ENCODE data around the gene MEX3D.
"Not testable (repeated sequence)": the region's sequence is repeated elsewhere in the genome, so short reads cannot be mapped to it uniquely, and the experiment has no call there.

Gene MEX3D

DNA sequence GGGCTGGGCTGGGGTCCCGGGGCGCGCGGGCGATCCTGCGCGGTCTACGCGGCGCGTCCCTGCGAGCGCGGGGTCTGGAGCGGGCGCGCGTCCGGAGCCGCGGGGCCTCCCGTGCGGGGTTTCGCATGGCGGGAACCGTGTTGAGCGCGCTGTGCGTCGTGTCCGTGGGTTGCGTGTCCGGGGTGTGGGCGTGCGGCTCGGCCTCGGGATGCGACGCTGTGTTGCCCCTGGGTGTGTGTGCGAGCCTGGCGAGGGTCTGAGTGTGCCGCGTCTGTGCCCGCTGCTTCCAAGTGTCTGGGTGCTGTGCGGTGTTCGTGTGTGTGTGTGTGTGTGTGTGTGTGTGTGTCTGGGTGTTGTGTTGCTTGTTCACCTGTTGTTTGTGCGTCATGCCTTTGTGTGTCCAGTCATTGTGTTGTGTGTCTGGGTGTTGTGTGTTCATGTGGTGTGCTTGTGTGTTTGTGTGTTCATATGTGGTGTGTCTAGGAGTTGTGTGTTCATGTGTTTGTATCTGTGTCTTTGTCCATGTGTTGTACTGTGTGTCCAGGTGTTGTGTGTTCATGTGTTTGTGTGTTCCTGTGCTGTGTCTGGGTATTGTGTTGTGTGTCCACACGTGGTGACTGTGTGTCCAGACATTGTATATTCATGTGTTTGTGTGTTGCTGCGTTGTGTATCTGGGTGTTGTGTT lies 43.7 kb downstream of the MEX3D start:
- Histone ChIP-seq H3K9ac (no peak overlapping the region), H3K4me3 (no peak overlapping the region), H4K20me1 (no peaks in the 10 kb centered on the region), H3K27ac (no peak overlapping the region), H3K27me3 (peaks cover 28% of the 10 kb centered on the region), H3K4me2 (no peak overlapping the region), H3K36me3 (no peaks in the 10 kb centered on the region), H3K9me3 (no peaks in the 10 kb centered on the region), H3K4me1 (peaks cover 27% of the 10 kb centered on the region)
- no peak for TF ChIP-seq Cebpa-rat (IDR thresholded peaks at IDR 0.05)

DNA sequence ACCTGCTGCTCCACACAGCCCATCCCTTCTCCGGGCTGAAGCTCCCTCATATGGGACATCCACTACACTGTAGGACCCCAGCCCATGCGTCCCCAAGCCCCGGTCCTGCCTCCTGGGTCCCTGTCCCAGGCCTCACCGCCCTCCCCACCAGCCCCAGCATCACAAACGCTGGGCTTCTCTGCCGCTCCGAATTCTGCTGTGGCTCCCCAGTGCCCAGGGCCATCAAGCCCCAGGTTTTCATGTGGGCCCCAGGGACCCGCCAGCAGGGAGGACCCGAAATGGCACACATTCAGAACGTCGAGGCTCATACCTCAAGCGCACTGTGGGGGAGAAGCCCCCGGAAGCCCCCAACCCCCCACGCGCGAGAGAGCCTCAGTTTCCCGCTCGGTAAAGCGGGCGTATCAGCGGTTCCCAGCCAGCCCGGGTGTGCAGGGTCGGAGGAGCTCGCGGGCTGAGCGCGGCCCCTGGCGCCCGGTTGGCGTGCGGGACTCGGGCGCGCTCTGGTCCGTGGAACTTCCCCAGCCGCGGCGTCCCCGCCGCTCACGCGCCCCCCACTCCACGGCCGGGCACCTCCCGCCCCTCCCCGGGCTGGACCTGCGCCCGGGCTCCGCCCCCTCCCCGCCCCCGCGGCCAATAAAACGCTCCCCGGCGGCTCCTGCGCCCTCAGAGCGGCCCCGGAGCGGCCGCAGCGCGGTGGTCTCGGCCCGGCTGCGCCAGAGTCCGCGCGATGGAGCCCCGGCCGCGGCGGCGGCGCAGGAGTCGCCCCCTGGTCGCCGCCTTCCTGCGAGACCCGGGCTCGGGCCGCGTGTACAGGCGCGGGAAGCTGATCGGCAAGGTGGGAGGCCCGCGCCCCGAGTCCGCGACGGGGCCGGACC lies 44.5 kb downstream of the MEX3D start, which contains the start of gene PLK5:
PLK5 (plus strand) TSS at position 666 of the 875 bp plus-strand sequence. CDS start 2,920 bp downstream, outside the sequence.
- H3K4me1 ChIP-seq = peaks cover 27% of the 10 kb centered on the region
- H3K4me3 ChIP-seq = no peak within 1 kb of the TSS
- no peak within 1 kb of the TSS for H3K27ac ChIP-seq
- H3K27me3 ChIP-seq = peaks cover 28% of the 10 kb centered on the region
- no peak within 1 kb of the TSS for H3K9ac ChIP-seq
- TF ChIP-seq Cebpa-rat (IDR thresholded peaks at IDR 0.05) = no peak
- H3K4me2 ChIP-seq = no peak within 1 kb of the TSS
- H3K9me3 ChIP-seq = no peaks in the 10 kb centered on the region
- H3K36me3 ChIP-seq = no peaks in the 10 kb centered on the region
- H4K20me1 ChIP-seq = no peaks in the 10 kb centered on the region

DNA sequence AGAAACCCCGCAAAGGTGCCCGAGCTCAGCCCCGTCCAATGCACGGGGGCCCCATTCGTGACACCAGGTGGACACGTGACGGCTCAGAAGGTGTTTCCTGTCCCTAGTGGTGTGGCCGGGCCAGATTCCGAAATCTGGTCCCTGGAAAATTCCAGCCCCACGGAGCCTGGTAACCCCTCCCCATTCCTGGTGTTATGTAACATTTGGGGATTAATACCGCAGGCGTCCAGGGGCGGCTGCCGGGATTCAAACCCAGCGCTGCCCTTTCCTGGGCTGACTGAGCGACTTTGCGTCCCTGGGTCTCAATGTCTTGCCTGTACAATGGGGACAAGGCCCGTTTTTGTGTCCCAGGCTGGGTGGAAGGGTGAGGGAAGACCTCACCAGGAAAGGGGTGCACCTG lies 45.3 kb downstream of the MEX3D start:
- Histone ChIP-seq H3K9ac (no peak overlapping the region), H3K27me3 (peaks cover 28% of the 10 kb centered on the region), H4K20me1 (no peaks in the 10 kb centered on the region), H3K36me3 (no peaks in the 10 kb centered on the region), H3K9me3 (no peaks in the 10 kb centered on the region), H3K4me1 (peaks cover 27% of the 10 kb centered on the region), H3K4me2 (peak overlapping the region; percentile 2; the same call in 1 of the 2 replicates), H3K27ac (no peak overlapping the region), H3K4me3 (no peak overlapping the region)
- no peak for TF ChIP-seq Cebpa-rat (IDR thresholded peaks at IDR 0.05)

DNA sequence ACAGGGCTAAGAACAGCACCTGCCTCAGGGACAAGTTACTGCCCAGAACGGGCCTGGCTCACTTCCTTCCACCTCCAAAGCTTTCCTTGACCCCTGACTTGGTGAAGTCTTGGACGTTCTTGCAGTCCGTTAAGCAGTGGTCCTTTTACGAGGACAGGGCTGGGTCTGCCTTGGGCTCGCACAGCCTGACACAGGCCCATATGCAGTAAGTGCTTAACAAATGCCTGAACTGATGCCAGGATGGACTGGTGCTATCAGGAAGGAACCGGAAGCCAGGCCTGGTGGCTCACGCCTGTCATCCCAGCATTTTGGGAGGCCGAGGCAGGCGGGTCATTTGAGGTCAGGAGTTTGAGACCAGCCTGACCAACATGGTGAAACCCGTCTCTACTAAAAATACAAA lies 46.1 kb downstream of the MEX3D start:
- H3K9ac ChIP-seq = no peak overlapping the region
- peaks cover 27% of the 10 kb centered on the region for H3K4me1 ChIP-seq
- TF ChIP-seq Cebpa-rat (IDR thresholded peaks at IDR 0.05) = no peak
- peak overlapping the region; percentile 74 for H3K4me2 ChIP-seq
- no peaks in the 10 kb centered on the region for H3K9me3 ChIP-seq
- no peak overlapping the region for H3K27ac ChIP-seq
- no peak overlapping the region for H3K4me3 ChIP-seq
- H3K27me3 ChIP-seq = peaks cover 28% of the 10 kb centered on the region
- H3K36me3 ChIP-seq = no peaks in the 10 kb centered on the region
- no peaks in the 10 kb centered on the region for H4K20me1 ChIP-seq

DNA sequence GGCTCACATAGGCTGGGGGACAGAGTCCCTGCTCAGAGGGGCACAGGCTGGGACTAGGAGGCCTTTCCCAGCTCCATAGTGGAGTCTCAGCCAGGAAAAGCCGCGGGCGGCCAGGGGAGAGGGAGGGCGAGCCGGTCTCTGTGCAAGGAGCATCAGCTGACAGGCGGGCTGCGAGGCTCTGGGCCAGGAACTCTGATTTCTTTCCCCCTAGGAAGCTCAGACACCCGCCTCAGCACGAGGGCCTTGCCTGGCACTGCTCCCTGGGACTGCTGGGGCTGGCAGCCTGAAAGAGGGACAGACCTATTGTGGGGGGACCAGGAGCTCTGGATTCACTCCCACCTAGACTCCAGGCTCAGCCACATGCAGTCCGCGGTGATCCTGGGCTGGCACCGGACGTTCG lies 46.5 kb downstream of the MEX3D start:
- TF ChIP-seq Cebpa-rat (IDR thresholded peaks at IDR 0.05) = no peak
- Histone ChIP-seq H3K9ac (no peak overlapping the region), H3K4me3 (no peak overlapping the region), H3K4me1 (peaks cover 27% of the 10 kb centered on the region), H3K9me3 (no peaks in the 10 kb centered on the region), H4K20me1 (no peaks in the 10 kb centered on the region), H3K4me2 (peak overlapping the region; percentile 74), H3K27ac (no peak overlapping the region), H3K27me3 (peaks cover 28% of the 10 kb centered on the region), H3K36me3 (no peaks in the 10 kb centered on the region)

DNA sequence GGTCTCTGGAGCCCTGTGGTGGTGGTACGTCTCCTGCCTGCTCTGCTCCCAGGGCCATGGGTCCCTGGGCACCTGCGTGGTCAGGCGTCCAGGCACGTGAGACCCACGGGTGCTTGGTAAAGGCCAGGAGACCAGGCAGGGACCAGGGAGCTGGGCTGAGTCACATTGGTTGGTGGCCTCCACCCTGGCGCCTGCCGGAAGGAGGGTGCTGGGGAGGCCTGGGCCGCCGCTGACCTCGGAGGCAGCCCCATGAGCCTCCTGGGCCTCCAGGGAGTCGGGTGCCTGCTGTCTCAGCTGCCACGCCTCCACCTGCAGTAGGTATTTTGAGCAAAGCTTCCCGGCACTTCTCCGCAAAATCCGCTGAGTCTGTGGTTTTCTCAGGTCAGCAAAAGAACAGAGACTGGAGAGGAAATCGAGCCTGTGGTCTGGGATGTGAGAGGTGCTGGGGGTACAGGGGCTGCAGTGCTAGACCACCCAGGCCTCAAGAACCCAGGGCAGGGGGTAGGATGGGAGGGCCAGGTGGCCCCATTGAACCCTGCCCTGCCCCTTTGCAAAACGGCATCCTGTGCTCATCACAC lies 47.8 kb downstream of the MEX3D start:
- no peak overlapping the region for H3K4me3 ChIP-seq
- peak overlapping the region; percentile 77 for H3K4me2 ChIP-seq
- H3K36me3 ChIP-seq = no peaks in the 10 kb centered on the region
- no peaks in the 10 kb centered on the region for H3K9me3 ChIP-seq
- H3K4me1 ChIP-seq = peaks cover 27% of the 10 kb centered on the region
- H4K20me1 ChIP-seq = no peaks in the 10 kb centered on the region
- H3K9ac ChIP-seq = no peak overlapping the region
- H3K27me3 ChIP-seq = peaks cover 22% of the 10 kb centered on the region
- TF ChIP-seq Cebpa-rat (IDR thresholded peaks at IDR 0.05) = no peak
- no peak overlapping the region for H3K27ac ChIP-seq

DNA sequence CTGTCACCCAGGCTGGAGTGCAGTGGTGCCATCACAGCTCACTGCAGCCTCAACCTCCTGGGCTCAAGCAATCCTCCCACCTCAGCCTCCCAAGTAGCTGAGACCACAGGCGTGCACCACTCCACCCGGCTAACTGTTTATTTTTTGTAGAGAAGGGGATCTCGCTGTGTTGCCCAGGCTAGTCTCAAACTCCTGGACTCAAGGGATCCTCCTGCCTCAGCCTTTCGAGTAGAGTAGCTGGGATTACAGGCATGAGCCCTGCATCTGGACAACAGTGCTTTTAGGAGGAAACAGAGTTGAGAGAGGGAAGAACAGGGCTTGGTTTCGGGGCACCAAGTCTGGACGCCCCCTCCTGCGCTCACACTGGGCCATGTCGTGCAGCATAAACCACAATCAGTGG lies 48.3 kb downstream of the MEX3D start:
- H4K20me1 ChIP-seq, H3K4me3 ChIP-seq, H3K9ac ChIP-seq, H3K36me3 ChIP-seq, H3K27ac ChIP-seq, H3K9me3 ChIP-seq: not testable (repeated sequence)
- Histone ChIP-seq H3K4me1 (peaks cover 27% of the 10 kb centered on the region), H3K27me3 (peaks cover 17% of the 10 kb centered on the region), H3K4me2 (peak overlapping the region; percentile 77)

DNA sequence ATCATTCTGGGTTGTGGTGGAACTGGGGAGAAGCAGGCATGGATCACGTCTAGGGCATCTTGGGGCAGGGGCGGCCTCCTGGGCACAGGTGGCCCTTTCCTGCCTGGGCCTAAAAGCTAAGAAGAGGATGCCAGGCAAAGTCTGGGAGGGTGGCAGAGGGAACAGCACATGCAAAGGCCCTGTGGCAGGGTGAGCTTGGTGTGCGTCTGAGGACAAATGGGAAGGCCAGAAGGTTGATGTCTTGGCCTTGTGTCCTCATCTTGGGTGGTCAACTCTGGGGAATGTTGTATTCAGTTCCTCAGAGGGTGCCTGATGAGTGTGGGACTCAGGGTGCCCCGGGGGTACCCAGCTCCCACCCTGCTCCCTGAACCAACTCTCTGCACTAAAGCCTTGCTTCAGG lies 49.7 kb downstream of the MEX3D start:
- no peak for TF ChIP-seq Cebpa-rat (IDR thresholded peaks at IDR 0.05)
- no peaks in the 10 kb centered on the region for H3K36me3 ChIP-seq
- H3K4me1 ChIP-seq = peaks cover 27% of the 10 kb centered on the region
- H3K4me3 ChIP-seq = no peak overlapping the region
- no peaks in the 10 kb centered on the region for H3K9me3 ChIP-seq
- H3K4me2 ChIP-seq = no peak overlapping the region
- no peaks in the 10 kb centered on the region for H4K20me1 ChIP-seq
- H3K27ac ChIP-seq = no peak overlapping the region
- no peak overlapping the region for H3K9ac ChIP-seq
- peaks cover 12% of the 10 kb centered on the region for H3K27me3 ChIP-seq

DNA sequence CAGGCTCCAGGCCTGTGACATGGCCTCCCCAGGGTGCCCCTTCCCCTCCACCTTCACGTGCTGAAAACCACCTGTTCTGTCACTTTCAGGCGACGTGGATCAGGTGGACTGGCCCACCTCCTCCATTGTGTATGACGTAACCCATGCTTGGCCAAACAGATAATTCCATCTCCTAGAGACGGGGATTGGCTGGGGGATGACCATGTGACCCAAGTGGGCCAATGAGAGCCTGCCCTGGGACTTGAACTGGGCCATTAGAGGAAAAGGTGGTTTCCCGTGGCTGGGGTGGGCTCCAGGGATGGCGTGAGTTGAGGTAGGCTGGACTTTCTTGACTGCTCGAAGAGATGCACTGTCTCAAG lies 51.8 kb downstream of the MEX3D start:
- H3K4me2 ChIP-seq = no peak overlapping the region
- no peaks in the 10 kb centered on the region for H3K36me3 ChIP-seq
- no peak overlapping the region for H3K9ac ChIP-seq
- peaks cover 31% of the 10 kb centered on the region for H3K4me1 ChIP-seq
- peaks cover 24% of the 10 kb centered on the region for H3K27me3 ChIP-seq
- TF ChIP-seq Cebpa-rat (IDR thresholded peaks at IDR 0.05) = no peak
- H4K20me1 ChIP-seq = peaks cover 8% of the 10 kb centered on the region
- H3K4me3 ChIP-seq = no peak overlapping the region
- H3K27ac ChIP-seq = no peak overlapping the region
- no peaks in the 10 kb centered on the region for H3K9me3 ChIP-seq

All from BLaER1 (cell line).